Thoracic aorta (tissue), 2 donors: Measurements from ENCODE around the gene CLSTN1. TPM values are rescaled to one million over a fixed set of nuclear protein-coding genes. Genes with fewer than 3 reads are reported as not detected.
"Not testable (repeated sequence)": the region's sequence is repeated elsewhere in the genome, so short reads cannot be mapped to it uniquely, and the experiment has no call there.

Source experiments
- ATAC-seq: fragments of 150-250 bp; one replicate; pipeline ENCODE4 v1.8.0; 2017; ENCODE audit warnings: low read depth; ENCODE audit not compliant: insufficient number of reproducible peaks, low FRiP score
- DNase-seq: peaks from one replicate; pipeline ENCODE4 v3.0.0-alpha.2; 2020; ENCODE audit warnings: low spot score
- H3K27ac ChIP-seq, 2 donors: fragments of 200-600 bp; sonication (generic); 1 replicate in 1 of 2; 2 replicates in 1 of 2; pipeline ENCODE4 v1.5.1; 2016; ENCODE audit warnings: mild to moderate bottlenecking in 2 of 2, moderate library complexity in 2 of 2
- H3K27me3 ChIP-seq: fragments of 200-600 bp; sonication (generic); replicated peaks from 2 replicates; pipeline ENCODE4 v1.6.0; 2016; ENCODE audit warnings: mild to moderate bottlenecking; ENCODE audit not compliant: insufficient read depth
- H3K36me3 ChIP-seq: fragments of 200-600 bp; sonication (generic); one replicate; pipeline ENCODE4 v1.5.1; 2016
- H3K4me1 ChIP-seq, 2 donors: fragments of 200-600 bp; sonication (generic); 1 replicate in 1 of 2; 2 replicates in 1 of 2; pipeline versions ENCODE4 v1.5.1 to v1.6.0; 2016; ENCODE audit warnings: low read depth in 2 of 2, mild to moderate bottlenecking in 1 of 2; ENCODE audit not compliant: control insufficient read depth in 1 of 2
- H3K4me3 ChIP-seq: fragments of 200-600 bp; sonication (generic); 2 replicates; pipeline ENCODE4 v1.5.1; 2016; ENCODE audit warnings: mild to moderate bottlenecking
- H3K9me3 ChIP-seq: fragments of 200-600 bp; sonication (generic); 2 replicates; pipeline ENCODE4 v1.5.1; 2016
- CTCF ChIP-seq: fragments of 200-600 bp; sonication (generic); IDR thresholded peaks from one replicate; pipeline ENCODE4 v1.5.1; 2019; ENCODE audit warnings: antibody characterized with exemption
- total RNA-seq, 2 donors: library from RNA; depleted of rRNA; stranded (reverse); fragments of >200 nt; gene quantifications; one replicate each; pipeline versions ENCODE4 v1.1.0 to v1.2.3, GENCODE V29; 2016

The CLSTN1 gene
- total RNA-seq, 2 donors from 2014 or later, result 78.6 to 81.9 TPM

DNA sequence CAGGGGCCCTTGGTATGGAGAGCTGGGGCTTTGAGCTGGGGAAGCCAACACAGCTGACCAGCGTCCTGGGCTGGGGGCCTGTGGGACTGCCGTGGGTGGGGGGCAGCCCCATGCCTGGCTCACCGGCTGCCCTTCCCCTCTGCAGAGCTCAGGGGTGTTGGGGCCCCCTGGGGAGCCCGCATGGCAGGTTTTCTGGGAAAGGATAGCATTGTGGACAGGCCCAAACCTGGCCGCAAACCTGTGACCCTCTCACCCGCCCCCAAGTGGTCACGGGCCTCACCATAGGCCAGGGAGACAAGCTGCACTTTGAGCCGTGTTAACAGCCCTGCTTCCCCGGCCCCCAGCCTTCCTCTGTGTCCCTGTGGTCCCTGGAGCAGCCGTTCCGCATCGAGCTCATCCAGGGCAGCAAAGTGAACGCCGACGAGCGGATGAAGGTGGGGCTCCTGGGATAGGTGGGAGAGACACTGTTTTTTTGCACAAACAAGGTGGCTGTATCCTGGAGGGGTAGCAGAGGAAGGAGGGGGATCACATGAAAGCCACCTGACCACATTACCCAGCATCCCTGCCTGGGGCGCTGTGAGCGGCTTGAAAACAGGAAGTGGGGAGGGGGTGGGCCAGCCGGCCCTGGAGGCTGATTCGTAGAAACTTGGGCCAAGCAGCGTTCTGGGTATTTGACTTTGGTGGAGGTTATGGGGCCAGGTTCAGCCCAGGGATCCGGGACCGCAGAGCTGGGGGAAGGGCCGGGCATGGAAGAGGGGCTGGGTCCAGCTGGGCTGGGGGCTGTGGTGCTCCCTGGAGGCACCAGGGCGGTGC is 106.4 kb downstream of the CLSTN1 start:
- Histone ChIP-seq H3K36me3 (peaks cover 17% of the 10 kb centered on the region), H3K27me3 (no peaks in the 10 kb centered on the region), H3K27ac (peak overlapping the region in 1 of 2 donors; percentile 38), H3K4me3 (peak overlapping the region; percentile 13), H3K4me1 (peaks cover 3 to 9% of the 10 kb centered on the region in 2 donors), H3K9me3 (no peaks in the 10 kb centered on the region)
- TF ChIP-seq CTCF, result no peak
- ATAC-seq (no peak), DNase-seq (no peak)

DNA sequence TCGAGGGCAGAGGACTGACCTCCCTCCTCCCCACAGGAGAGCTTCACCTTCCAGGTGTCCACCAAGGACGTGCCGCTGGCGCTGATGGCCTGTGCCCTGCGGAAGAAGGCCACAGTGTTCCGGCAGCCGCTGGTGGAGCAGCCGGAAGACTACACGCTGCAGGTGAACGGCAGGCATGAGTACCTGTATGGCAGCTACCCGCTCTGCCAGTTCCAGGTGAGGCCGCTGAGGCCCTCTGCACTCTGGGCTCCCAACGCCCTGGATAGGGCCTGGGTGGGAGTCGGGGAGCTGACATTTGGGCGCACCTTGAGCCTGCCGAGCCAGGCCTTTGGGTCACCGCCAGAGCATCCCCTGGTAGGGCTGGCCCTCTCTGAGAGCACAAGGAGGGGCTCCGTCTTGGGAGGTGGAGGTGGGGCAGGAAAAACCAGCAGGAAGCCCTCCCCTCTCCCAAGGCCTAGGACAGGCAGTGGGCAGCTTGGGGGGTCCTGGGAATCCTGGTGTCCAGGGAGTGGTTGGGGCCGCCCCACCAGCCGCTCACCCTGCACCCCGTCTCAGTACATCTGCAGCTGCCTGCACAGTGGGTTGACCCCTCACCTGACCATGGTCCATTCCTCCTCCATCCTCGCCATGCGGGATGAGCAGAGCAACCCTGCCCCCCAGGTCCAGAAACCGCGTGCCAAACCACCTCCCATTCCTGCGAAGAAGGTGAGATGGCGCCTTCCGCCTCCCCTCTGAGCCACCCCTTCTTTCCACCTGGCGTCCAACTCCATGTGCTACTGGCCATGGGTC is 107.2 kb downstream of the CLSTN1 start:
- ATAC-seq, result no peak
- peaks cover 12% of the 10 kb centered on the region for H3K36me3 ChIP-seq
- no peak for TF ChIP-seq CTCF
- H3K4me3 ChIP-seq, result peak overlapping the region; percentile 13
- H3K27ac ChIP-seq, result peak overlapping the region in 1 of 2 donors; percentile 38
- no peak for DNase-seq
- H3K27me3 ChIP-seq, result no peaks in the 10 kb centered on the region
- peaks cover 3 to 9% of the 10 kb centered on the region in 2 donors for H3K4me1 ChIP-seq
- H3K9me3 ChIP-seq, result no peaks in the 10 kb centered on the region

DNA sequence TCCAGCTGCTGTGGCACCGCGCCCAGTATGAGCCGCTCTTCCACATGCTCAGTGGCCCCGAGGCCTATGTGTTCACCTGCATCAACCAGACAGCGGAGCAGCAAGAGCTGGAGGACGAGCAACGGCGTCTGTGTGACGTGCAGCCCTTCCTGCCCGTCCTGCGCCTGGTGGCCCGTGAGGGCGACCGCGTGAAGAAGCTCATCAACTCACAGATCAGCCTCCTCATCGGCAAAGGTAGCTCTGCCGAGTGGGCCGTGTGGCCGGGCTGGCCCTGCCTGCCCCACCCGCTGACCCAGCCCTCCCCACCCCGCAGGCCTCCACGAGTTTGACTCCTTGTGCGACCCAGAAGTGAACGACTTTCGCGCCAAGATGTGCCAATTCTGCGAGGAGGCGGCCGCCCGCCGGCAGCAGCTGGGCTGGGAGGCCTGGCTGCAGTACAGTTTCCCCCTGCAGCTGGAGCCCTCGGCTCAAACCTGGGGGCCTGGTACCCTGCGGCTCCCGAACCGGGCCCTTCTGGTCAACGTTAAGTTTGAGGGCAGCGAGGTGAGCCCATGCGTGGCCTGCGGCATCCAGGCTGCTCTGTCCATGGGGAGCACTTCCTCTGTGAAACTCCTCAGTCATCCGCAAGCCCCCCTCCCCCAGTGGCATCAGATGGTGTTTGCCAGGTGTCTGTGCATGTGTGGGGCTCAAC is 108.1 kb downstream of the CLSTN1 start:
- no peaks in the 10 kb centered on the region for H3K27me3 ChIP-seq
- H3K36me3 ChIP-seq, result peaks cover 13% of the 10 kb centered on the region
- H3K4me3 ChIP-seq, result no peak overlapping the region
- peaks cover 3 to 9% of the 10 kb centered on the region in 2 donors for H3K4me1 ChIP-seq
- H3K27ac ChIP-seq, result no peak overlapping the region
- ATAC-seq (no peak), DNase-seq (no peak)
- no peaks in the 10 kb centered on the region for H3K9me3 ChIP-seq
- no peak for TF ChIP-seq CTCF

- TF ChIP-seq CTCF, result no peak
- H3K27me3 ChIP-seq, result no peaks in the 10 kb centered on the region
- peaks cover under 1 to 5% of the 10 kb centered on the region in 2 donors for H3K4me1 ChIP-seq
- no peak overlapping the region for H3K4me3 ChIP-seq
- no peaks in the 10 kb centered on the region for H3K9me3 ChIP-seq
- DNase-seq (no peak), ATAC-seq (no peak)
- H3K27ac ChIP-seq, result no peak overlapping the region
- peaks cover 14% of the 10 kb centered on the region for H3K36me3 ChIP-seq
Observed at GRCh38 chr1:9714257-9714718, 109.5 kb downstream of the CLSTN1 start.

GRCh38 chr1:9712767-9713166 is 111.0 kb downstream of the CLSTN1 start:
- H3K4me3 ChIP-seq, DNase-seq, H3K27ac ChIP-seq, ATAC-seq, H3K4me1 ChIP-seq, H3K9me3 ChIP-seq, H3K27me3 ChIP-seq: not testable (repeated sequence)
- H3K36me3 ChIP-seq, result peaks cover 14% of the 10 kb centered on the region
